SK-N-SH (cell line): ENCODE measurements around the gene FZR1. TPM values are rescaled to one million over a fixed set of nuclear protein-coding genes. Genes with fewer than 3 reads are reported as not detected.

ENCODE experiments used
- CTCF ChIA-PET: fragments of 300-600, 350-600 bp; formaldehyde crosslinking; extraction: SDS; loops from one replicate; lab custom pipeline; 2021; lab: Yijun Ruan, JAX
- POLR2A ChIA-PET: fragments of 350-600 bp; sonication (Branson Sonifier 250); formaldehyde crosslinking; extraction: SDS; loops from one replicate; lab custom pipeline; 2020; ENCODE audit warnings: antibody characterized with exemption, inconsistent platforms; lab: Yijun Ruan, JAX
- DNase-seq: peaks from one replicate; pipeline ENCODE4 v3.0.0; 2012
- H2AFZ ChIP-seq: fragments of 200-600 bp; sonication (generic); 2 replicates; pipeline ENCODE4 v1.8.1; 2016; ENCODE audit warnings: antibody characterized with exemption, mild to moderate bottlenecking, low read depth
- H3F3A ChIP-seq: fragments of 200-600 bp; sonication (generic); replicated peaks from 2 replicates; pipeline ENCODE3; 2016; ENCODE audit warnings: antibody characterized with exemption, mild to moderate bottlenecking; ENCODE audit not compliant: insufficient read depth
- H3K27ac ChIP-seq, 2 experiments: fragments of 200-500 bp in 1 of 2; fragments of 200-600 bp in 1 of 2; sonication (Bioruptor generic) in 1 of 2; sonication (generic), shearing (Covaris generic) in 1 of 2; 2 replicates each; pipeline versions ENCODE4 v1.5.1 to v1.6.1; 2014 to 2016; ENCODE audit warnings: low read depth in 2 of 2, inconsistent platforms in 1 of 2, low read length in 1 of 2, mild to moderate bottlenecking in 1 of 2, mixed read lengths in 1 of 2
- H3K27me3 ChIP-seq: fragments of 200-600 bp; sonication (generic), shearing (Covaris generic); 2 replicates; pipeline ENCODE4 v1.6.1; 2016; ENCODE audit warnings: mixed run types; ENCODE audit not compliant: insufficient read depth
- H3K36me3 ChIP-seq, 2 experiments: fragments of 200-500 bp in 1 of 2; fragments of 200-600 bp in 1 of 2; sonication (Bioruptor generic) in 1 of 2; sonication (generic) in 1 of 2; replicated peaks in 1 of 2; 2 replicates each; pipeline versions ENCODE3 to v1.5.1; 2014 to 2016; ENCODE audit warnings: low read length in 1 of 2, mild to moderate bottlenecking in 1 of 2; ENCODE audit not compliant: insufficient read depth in 2 of 2, control insufficient read depth in 1 of 2
- H3K4me1 ChIP-seq, 2 experiments: fragments of 200-500 bp in 1 of 2; fragments of 200-600 bp in 1 of 2; sonication (Bioruptor generic) in 1 of 2; sonication (generic), shearing (Covaris generic) in 1 of 2; 2 replicates each; pipeline versions ENCODE4 v1.5.1 to v1.6.1; 2014 to 2016; ENCODE audit warnings: low read depth in 1 of 2, low read length in 1 of 2, mixed run types in 1 of 2; ENCODE audit not compliant: insufficient read depth in 2 of 2, control insufficient read depth in 1 of 2
- H3K4me2 ChIP-seq: fragments of 200-600 bp; sonication (generic), shearing (Covaris generic); 2 replicates; pipeline ENCODE4 v1.6.1; 2017; ENCODE audit warnings: mixed run types
- H3K4me3 ChIP-seq, 2 experiments: fragments of 200-500 bp in 1 of 2; fragments of 200-600 bp in 1 of 2; sonication (Bioruptor generic) in 1 of 2; sonication (generic), shearing (Covaris generic) in 1 of 2; 2 replicates each; pipeline versions ENCODE4 v1.5.1 to v1.8.1; 2014 to 2016; ENCODE audit warnings: low read depth in 2 of 2, inconsistent platforms in 1 of 2, low read length in 1 of 2, mild to moderate bottlenecking in 1 of 2, mixed read lengths in 1 of 2, moderate library complexity in 1 of 2
- H3K79me2 ChIP-seq: fragments of 200-600 bp; sonication (generic); 2 replicates; pipeline ENCODE4 v1.8.1; 2017; ENCODE audit warnings: mild to moderate bottlenecking; ENCODE audit not compliant: insufficient read depth
- H3K9ac ChIP-seq: fragments of 200-600 bp; sonication (generic); 2 replicates; pipeline ENCODE4 v1.6.1; 2017; ENCODE audit warnings: mixed run types
- H3K9me2 ChIP-seq: fragments of 200-600 bp; sonication (generic); 2 replicates; pipeline ENCODE4 v1.6.1; 2017; ENCODE audit warnings: mixed run types
- H3K9me3 ChIP-seq: fragments of 200-600 bp; sonication (generic); 2 replicates; pipeline ENCODE4 v1.6.1; 2017; ENCODE audit warnings: mixed run types, mild to moderate bottlenecking, moderate library complexity
- H4K20me1 ChIP-seq: fragments of 200-600 bp; sonication (generic); 2 replicates; pipeline ENCODE4 v1.6.1; 2017; ENCODE audit warnings: mild to moderate bottlenecking, mixed run types; ENCODE audit not compliant: insufficient read depth
- ELF1 ChIP-seq: IDR thresholded peaks from 2 replicates; pipeline ENCODE4 v1.4.0; 2012
- EZH2phosphoT487 ChIP-seq: fragments of 200-600 bp; sonication (generic); IDR thresholded peaks from 2 replicates; pipeline ENCODE4 v1.6.1; 2017; ENCODE audit warnings: low read depth, mixed run types, mild to moderate bottlenecking, antibody characterized with exemption, moderate library complexity, borderline replicate concordance
- FOSL2 ChIP-seq: IDR thresholded peaks from 2 replicates; pipeline ENCODE4 v1.4.0; 2012; ENCODE audit warnings: low read depth, mild to moderate bottlenecking, moderate library complexity, borderline replicate concordance
- GATA2 ChIP-seq: sonication (generic); formaldehyde crosslinking; IDR thresholded peaks from 2 replicates; pipeline ENCODE4 v1.5.0; 2020; ENCODE audit warnings: mild to moderate bottlenecking, missing genetic modification reagents
- JUND ChIP-seq: IDR thresholded peaks from 2 replicates; pipeline ENCODE4 v1.4.0; 2012
- MEF2A ChIP-seq: IDR thresholded peaks from 2 replicates; pipeline ENCODE4 v1.4.0; 2012; ENCODE audit warnings: low read depth, borderline replicate concordance
- NRF1 ChIP-seq: IDR thresholded peaks from 2 replicates; pipeline ENCODE4 v1.6.1; 2012; ENCODE audit warnings: low read depth, mild to moderate bottlenecking, low read length
- POLR2AphosphoS5 ChIP-seq: IDR thresholded peaks from 2 replicates; pipeline ENCODE4 v1.6.1; 2012; ENCODE audit warnings: low read depth, low read length
- TAF1 ChIP-seq: IDR thresholded peaks from 2 replicates; pipeline ENCODE4 v1.6.1; 2012; ENCODE audit warnings: low read depth, mild to moderate bottlenecking, low read length, moderate library complexity, borderline replicate concordance
- YY1 ChIP-seq: IDR thresholded peaks from 2 replicates; pipeline ENCODE4 v1.4.0; 2012; ENCODE audit warnings: low read depth, mild to moderate bottlenecking
- WGBS: methylation state at CpG from one replicate; pipeline ENCODE4 v1.1.6; 2017; ENCODE audit warnings: low lambda C conversion rate; 5-methylcytosine and 5-hydroxymethylcytosine counted together
- polyA plus RNA-seq, 3 experiments: library from polyadenylated mRNA; depleted of rRNA; stranded (reverse); fragments of >200 nt; gene quantifications; 2 replicates each; pipeline ENCODE4 v1.2.3, GENCODE V29; 2012
- TF ChIP-seq, protein P1 (sequence below): IDR thresholded peaks from 2 replicates; pipeline ENCODE4 v1.4.0; 2012; ENCODE audit warnings: low read depth, borderline replicate concordance
- TF ChIP-seq, protein P2 (sequence below): IDR thresholded peaks from 2 replicates; pipeline ENCODE4 v1.6.1; 2012; ENCODE audit warnings: mild to moderate bottlenecking, low read depth, low read length, moderate library complexity
- TF ChIP-seq, protein P3 (sequence below): IDR thresholded peaks from 2 replicates; pipeline ENCODE4 v1.4.0; 2012; ENCODE audit warnings: low read depth, borderline replicate concordance
- TF ChIP-seq, protein P4 (sequence below): fragments of 150-350 bp; IDR thresholded peaks from 2 replicates; pipeline ENCODE4 v1.6.1; 2017; ENCODE audit warnings: antibody characterized with exemption, low read length, low read depth, borderline replicate concordance
- TF ChIP-seq, protein P5 (sequence below): fragments of 150-350 bp; IDR thresholded peaks from 2 replicates; pipeline ENCODE4 v1.6.1; 2016; ENCODE audit warnings: mild to moderate bottlenecking, low read depth, low read length

The FZR1 gene
- polyA plus RNA-seq, 1 of the 3 experiments (the other 2 are of a cell fraction) = 36.3 TPM

DNA sequence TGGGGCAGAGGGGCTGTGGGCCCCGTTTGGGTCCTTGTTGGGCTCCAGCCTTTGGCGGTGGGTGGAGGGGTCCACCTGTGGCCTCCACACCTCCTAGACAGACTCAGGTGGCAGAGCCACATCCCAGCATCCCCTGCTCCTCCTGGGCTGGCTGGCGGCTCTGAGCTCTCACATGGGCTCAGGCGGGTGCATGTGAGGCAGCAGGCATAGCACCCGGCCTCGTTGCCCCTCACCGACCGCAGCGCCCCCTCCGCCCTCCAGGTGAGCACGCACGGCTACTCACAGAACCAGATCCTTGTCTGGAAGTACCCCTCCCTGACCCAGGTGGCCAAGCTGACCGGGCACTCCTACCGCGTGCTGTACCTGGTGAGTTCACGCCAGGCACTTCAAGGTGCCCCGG lies 26.9 kb downstream of the FZR1 start:
- Histone ChIP-seq H3K4me1 (no peaks in the 10 kb centered on the region; a peak in 1 of 4 replicates), H3K27ac (no peak overlapping the region), H3K79me2 (no peaks in the 10 kb centered on the region), H3K9me3 (no peaks in the 10 kb centered on the region), H3K9ac (no peak overlapping the region), H4K20me1 (peaks cover 9% of the 10 kb centered on the region), H3K36me3 (peaks cover 0 to 48% of the 10 kb centered on the region in 2 experiments), H3K27me3 (no peaks in the 10 kb centered on the region)
- WGBS = 85% methylated on average over 4 of the region's 17 CpGs
- no peak for DNase-seq
- POLR2A ChIA-PET = no interaction called here
- TF ChIP-seq, protein P1, sequence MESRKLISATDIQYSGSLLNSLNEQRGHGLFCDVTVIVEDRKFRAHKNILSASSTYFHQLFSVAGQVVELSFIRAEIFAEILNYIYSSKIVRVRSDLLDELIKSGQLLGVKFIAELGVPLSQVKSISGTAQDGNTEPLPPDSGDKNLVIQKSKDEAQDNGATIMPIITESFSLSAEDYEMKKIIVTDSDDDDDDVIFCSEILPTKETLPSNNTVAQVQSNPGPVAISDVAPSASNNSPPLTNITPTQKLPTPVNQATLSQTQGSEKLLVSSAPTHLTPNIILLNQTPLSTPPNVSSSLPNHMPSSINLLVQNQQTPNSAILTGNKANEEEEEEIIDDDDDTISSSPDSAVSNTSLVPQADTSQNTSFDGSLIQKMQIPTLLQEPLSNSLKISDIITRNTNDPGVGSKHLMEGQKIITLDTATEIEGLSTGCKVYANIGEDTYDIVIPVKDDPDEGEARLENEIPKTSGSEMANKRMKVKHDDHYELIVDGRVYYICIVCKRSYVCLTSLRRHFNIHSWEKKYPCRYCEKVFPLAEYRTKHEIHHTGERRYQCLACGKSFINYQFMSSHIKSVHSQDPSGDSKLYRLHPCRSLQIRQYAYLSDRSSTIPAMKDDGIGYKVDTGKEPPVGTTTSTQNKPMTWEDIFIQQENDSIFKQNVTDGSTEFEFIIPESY = no peak
- TF ChIP-seq POLR2AphosphoS5 (no peak), YY1 (no peak), NRF1 (no peak), FOSL2 (no peak)
- TF ChIP-seq, protein P2, sequence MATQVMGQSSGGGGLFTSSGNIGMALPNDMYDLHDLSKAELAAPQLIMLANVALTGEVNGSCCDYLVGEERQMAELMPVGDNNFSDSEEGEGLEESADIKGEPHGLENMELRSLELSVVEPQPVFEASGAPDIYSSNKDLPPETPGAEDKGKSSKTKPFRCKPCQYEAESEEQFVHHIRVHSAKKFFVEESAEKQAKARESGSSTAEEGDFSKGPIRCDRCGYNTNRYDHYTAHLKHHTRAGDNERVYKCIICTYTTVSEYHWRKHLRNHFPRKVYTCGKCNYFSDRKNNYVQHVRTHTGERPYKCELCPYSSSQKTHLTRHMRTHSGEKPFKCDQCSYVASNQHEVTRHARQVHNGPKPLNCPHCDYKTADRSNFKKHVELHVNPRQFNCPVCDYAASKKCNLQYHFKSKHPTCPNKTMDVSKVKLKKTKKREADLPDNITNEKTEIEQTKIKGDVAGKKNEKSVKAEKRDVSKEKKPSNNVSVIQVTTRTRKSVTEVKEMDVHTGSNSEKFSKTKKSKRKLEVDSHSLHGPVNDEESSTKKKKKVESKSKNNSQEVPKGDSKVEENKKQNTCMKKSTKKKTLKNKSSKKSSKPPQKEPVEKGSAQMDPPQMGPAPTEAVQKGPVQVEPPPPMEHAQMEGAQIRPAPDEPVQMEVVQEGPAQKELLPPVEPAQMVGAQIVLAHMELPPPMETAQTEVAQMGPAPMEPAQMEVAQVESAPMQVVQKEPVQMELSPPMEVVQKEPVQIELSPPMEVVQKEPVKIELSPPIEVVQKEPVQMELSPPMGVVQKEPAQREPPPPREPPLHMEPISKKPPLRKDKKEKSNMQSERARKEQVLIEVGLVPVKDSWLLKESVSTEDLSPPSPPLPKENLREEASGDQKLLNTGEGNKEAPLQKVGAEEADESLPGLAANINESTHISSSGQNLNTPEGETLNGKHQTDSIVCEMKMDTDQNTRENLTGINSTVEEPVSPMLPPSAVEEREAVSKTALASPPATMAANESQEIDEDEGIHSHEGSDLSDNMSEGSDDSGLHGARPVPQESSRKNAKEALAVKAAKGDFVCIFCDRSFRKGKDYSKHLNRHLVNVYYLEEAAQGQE = no peak
- TF ChIP-seq, all 33 proteins: peak for 0
- H3F3A ChIP-seq = peaks cover 4% of the 10 kb centered on the region
- H3K9me2 ChIP-seq = no peaks in the 10 kb centered on the region
- no peak overlapping the region for H3K4me3 ChIP-seq
- CTCF ChIA-PET = interaction anchor here (1.2 kb wide), 1 partner anchor 12 kb away, joined by 6 read pairs; no protein-coding TSS in a partner anchor
- H3K4me2 ChIP-seq = no peak overlapping the region
- no peak overlapping the region for H2AFZ ChIP-seq

DNA sequence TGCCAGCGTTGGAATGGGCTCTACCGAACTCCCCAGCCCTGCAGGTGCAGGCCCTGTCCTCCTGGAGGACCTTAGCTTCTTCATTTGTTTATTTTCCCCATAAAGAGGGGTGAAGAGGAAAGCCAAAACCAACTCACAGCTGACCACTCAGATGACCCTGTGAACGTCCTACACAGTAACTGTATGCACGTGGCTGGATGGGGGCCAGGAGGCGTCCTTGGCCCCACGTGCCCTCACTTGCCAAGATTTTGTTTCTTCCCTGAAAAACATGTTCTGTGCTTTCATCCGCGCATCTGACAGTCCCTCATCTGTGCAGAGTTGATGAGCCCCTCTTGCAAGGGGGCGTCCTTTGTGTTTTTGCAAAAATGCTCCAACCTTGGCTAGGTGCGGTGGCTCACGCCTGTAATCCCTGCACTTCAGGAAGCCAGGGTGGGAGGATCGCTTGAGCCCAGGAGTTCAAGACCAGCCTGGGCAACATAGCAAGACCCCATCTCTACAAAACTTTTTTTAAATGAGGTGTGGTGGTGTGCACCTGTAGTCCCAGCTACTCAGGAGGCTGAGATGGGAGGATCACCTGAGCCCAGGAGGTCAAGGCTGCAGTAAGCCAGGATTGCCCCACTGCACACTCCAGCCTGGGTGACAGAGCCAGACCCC lies 27.6 kb downstream of the FZR1 start:
- POLR2A ChIA-PET = no interaction called here
- H3K27me3 ChIP-seq = no peaks in the 10 kb centered on the region
- H3K27ac ChIP-seq = no peak overlapping the region
- H3K79me2 ChIP-seq = no peaks in the 10 kb centered on the region
- H3K36me3 ChIP-seq = peaks cover 0 to 49% of the 10 kb centered on the region in 2 experiments
- peaks cover 9% of the 10 kb centered on the region for H4K20me1 ChIP-seq
- H3K9me2 ChIP-seq = no peaks in the 10 kb centered on the region
- no peak for DNase-seq
- WGBS = 93% methylated on average over 10 of the region's 12 CpGs
- H3K9ac ChIP-seq = no peak overlapping the region
- H3F3A ChIP-seq = peaks cover 9% of the 10 kb centered on the region
- no peaks in the 10 kb centered on the region; a peak in 1 of 4 replicates for H3K4me1 ChIP-seq
- CTCF ChIA-PET = interaction anchor here (0.9 to 1.2 kb wide), 2 partner anchors 11 kb away, joined by 4 to 6 read pairs; no protein-coding TSS in a partner anchor
- no peak overlapping the region for H3K4me2 ChIP-seq
- no peak overlapping the region for H3K4me3 ChIP-seq
- TF ChIP-seq JUND (no peak), YY1 (no peak), TAF1 (no peak), GATA2 (CRISPR knock-in tag) (no peak), NRF1 (no peak), MEF2A (no peak), EZH2phosphoT487 (no peak), ELF1 (no peak)
- TF ChIP-seq, protein P3, sequence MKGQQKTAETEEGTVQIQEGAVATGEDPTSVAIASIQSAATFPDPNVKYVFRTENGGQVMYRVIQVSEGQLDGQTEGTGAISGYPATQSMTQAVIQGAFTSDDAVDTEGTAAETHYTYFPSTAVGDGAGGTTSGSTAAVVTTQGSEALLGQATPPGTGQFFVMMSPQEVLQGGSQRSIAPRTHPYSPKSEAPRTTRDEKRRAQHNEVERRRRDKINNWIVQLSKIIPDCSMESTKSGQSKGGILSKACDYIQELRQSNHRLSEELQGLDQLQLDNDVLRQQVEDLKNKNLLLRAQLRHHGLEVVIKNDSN = no peak
- TF ChIP-seq, protein P4, sequence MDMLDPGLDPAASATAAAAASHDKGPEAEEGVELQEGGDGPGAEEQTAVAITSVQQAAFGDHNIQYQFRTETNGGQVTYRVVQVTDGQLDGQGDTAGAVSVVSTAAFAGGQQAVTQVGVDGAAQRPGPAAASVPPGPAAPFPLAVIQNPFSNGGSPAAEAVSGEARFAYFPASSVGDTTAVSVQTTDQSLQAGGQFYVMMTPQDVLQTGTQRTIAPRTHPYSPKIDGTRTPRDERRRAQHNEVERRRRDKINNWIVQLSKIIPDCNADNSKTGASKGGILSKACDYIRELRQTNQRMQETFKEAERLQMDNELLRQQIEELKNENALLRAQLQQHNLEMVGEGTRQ = no peak
- TF ChIP-seq, protein P5, sequence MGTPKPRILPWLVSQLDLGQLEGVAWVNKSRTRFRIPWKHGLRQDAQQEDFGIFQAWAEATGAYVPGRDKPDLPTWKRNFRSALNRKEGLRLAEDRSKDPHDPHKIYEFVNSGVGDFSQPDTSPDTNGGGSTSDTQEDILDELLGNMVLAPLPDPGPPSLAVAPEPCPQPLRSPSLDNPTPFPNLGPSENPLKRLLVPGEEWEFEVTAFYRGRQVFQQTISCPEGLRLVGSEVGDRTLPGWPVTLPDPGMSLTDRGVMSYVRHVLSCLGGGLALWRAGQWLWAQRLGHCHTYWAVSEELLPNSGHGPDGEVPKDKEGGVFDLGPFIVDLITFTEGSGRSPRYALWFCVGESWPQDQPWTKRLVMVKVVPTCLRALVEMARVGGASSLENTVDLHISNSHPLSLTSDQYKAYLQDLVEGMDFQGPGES = no peak
- no peak overlapping the region for H2AFZ ChIP-seq
- no peaks in the 10 kb centered on the region for H3K9me3 ChIP-seq
